ENCODE data around the gene EXOSC2.

The EXOSC2 gene

GRCh38 chr9:130696139-130696650, 2.6 kb downstream of the EXOSC2 start:
- no peak overlapping the region for H3K27ac ChIP-seq (ENCODE audit: insufficient read depth, low read length, poor library complexity, severe bottlenecking)
- no peaks in the 10 kb centered on the region for H3K9me3 ChIP-seq (ENCODE audit: control insufficient read depth, low read length)
- no peak overlapping the region for H3K4me3 ChIP-seq (ENCODE audit: insufficient read depth, low read depth, low read length, poor library complexity, severe bottlenecking)
- DNase-seq: no peak
- no peaks in the 10 kb centered on the region for H3K27me3 ChIP-seq (replicated peaks; ENCODE audit: control insufficient read depth, insufficient read depth, low read length, poor library complexity, severe bottlenecking)
- peaks cover 44% of the 10 kb centered on the region for H3K36me3 ChIP-seq (ENCODE audit: control insufficient read depth, insufficient read depth, low read length)
- peaks cover 12% of the 10 kb centered on the region for H3K4me1 ChIP-seq (ENCODE audit: control insufficient read depth, insufficient read depth, low read length, poor library complexity, severe bottlenecking)

DNA sequence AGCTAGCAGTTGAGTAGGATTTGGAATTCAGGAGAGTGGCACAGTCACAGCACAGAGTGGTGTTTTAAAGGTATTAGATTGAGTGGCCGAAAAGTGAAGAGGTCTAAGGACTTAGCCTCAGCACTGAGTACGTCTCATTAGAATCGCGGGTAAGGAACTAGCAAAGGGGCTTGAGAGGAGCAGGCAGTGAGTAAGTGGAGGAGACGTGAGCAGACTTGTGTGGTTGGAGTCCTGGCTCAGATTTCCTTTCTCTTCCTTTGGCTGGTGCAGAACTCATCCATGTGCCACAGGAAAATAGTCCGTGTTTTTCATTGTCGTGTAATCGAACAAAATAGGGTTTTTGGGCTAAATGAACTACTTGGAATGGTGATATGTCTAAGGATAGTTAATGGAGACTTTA, 3.4 kb downstream of the EXOSC2 start:
- no peak for DNase-seq
- H3K27ac ChIP-seq (ENCODE audit: insufficient read depth, low read length, poor library complexity, severe bottlenecking): no peak overlapping the region
- H3K36me3 ChIP-seq (ENCODE audit: control insufficient read depth, insufficient read depth, low read length): peaks cover 51% of the 10 kb centered on the region

GRCh38 chr9:130698514-130698913, 4.9 kb downstream of the EXOSC2 start:
- peaks cover 66% of the 10 kb centered on the region for H3K36me3 ChIP-seq (ENCODE audit: control insufficient read depth, insufficient read depth, low read length)
- no peaks in the 10 kb centered on the region for H3K27me3 ChIP-seq (replicated peaks; ENCODE audit: control insufficient read depth, insufficient read depth, low read length, poor library complexity, severe bottlenecking)
- H3K27ac ChIP-seq (ENCODE audit: insufficient read depth, low read length, poor library complexity, severe bottlenecking): no peak overlapping the region

More for the DNA sequence above, 3.4 kb downstream of the EXOSC2 start:
- H3K27me3 ChIP-seq (replicated peaks; ENCODE audit: control insufficient read depth, insufficient read depth, low read length, poor library complexity, severe bottlenecking): no peaks in the 10 kb centered on the region
- peaks cover 12% of the 10 kb centered on the region for H3K4me1 ChIP-seq (ENCODE audit: control insufficient read depth, insufficient read depth, low read length, poor library complexity, severe bottlenecking)
- H3K4me3 ChIP-seq (ENCODE audit: insufficient read depth, low read depth, low read length, poor library complexity, severe bottlenecking): no peak overlapping the region
- no peaks in the 10 kb centered on the region for H3K9me3 ChIP-seq (ENCODE audit: control insufficient read depth, low read length)

DNA sequence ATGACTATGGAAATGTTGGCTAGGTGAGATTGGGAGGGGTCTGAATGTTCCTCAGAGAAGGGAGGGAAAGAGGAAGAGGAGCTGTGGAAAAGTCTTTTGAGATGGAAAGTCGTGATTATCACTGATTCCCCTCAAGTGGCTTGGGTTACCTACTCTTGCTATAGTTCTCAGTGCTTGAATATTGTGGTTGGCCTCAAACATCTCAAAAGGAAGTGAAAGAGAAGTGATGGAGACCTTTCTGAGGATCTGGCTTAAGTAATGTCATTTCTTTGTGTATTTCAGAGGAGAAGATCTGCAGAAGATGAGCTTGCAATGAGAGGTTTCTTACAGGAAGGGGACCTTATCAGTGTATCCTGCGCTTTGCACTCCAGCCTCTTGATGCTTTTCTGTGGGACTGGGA, 5.5 kb downstream of the EXOSC2 start:
- DNase-seq: no peak
- Histone ChIP-seq H3K27ac (ENCODE audit: insufficient read depth, low read length, poor library complexity, severe bottlenecking) (no peak overlapping the region), H3K36me3 (ENCODE audit: control insufficient read depth, insufficient read depth, low read length) (peaks cover 71% of the 10 kb centered on the region)

More at GRCh38 chr9:130698514-130698913, 4.9 kb downstream of the EXOSC2 start:
- H3K4me1 ChIP-seq (ENCODE audit: control insufficient read depth, insufficient read depth, low read length, poor library complexity, severe bottlenecking): peaks cover 12% of the 10 kb centered on the region
- H3K4me3 ChIP-seq (ENCODE audit: insufficient read depth, low read depth, low read length, poor library complexity, severe bottlenecking): no peak overlapping the region
- H3K9me3 ChIP-seq (ENCODE audit: control insufficient read depth, low read length): no peaks in the 10 kb centered on the region
- DNase-seq: no peak

DNA sequence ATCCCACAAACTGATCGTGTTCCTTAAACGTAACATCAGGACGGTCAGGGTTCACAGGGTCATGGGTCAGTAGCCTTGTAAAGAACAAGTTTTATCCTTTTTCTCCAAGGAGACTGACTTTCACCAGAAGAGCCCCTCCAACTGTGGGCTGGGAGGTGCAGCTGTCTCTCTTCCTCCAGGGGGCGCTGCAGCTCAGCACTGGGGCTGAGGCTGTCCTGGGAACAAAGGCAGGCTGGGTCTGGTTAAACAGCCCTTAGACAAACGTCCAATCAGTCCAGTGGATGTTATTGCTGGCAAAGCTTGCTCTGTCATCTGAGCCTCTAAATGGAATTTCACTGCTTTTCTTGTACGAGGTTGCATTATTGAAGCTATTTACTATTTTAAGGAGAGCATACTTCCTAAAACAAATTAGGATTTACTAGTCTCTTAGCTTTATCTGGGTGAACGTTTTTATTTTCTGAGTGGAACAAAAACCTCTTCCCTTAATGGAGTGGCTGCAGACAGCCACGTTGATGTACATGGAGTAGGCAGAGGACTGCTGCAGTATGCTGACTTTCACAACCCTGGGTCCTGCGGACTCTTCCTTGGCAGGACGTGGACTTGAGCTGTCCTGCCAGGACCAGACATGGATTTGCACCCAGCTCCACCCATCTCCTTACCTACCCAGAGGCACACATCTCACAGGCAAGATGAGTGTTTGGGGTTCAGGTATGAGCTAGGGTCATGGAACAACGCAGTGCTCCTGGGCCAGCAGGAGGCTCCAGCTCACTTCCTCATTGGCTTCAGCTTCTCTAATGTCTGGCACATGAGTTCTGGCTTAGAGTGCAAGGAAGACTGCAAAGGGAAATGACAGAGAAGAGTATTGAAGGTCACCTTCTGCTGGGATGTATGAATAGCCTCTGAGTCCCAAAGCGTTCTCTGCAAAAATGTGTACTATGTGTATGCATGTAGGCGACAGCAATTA, 7.8 kb downstream of the EXOSC2 start:
- no peaks in the 10 kb centered on the region for H3K4me1 ChIP-seq (ENCODE audit: control insufficient read depth, insufficient read depth, low read length, poor library complexity, severe bottlenecking)
- H3K27me3 ChIP-seq (replicated peaks; ENCODE audit: control insufficient read depth, insufficient read depth, low read length, poor library complexity, severe bottlenecking): no peaks in the 10 kb centered on the region
- peaks cover 70% of the 10 kb centered on the region for H3K36me3 ChIP-seq (ENCODE audit: control insufficient read depth, insufficient read depth, low read length)
- no peak overlapping the region for H3K4me3 ChIP-seq (ENCODE audit: insufficient read depth, low read depth, low read length, poor library complexity, severe bottlenecking)
- DNase-seq: peak; percentile 37 to 57 (median 40)
- H3K27ac ChIP-seq (ENCODE audit: insufficient read depth, low read length, poor library complexity, severe bottlenecking): no peak overlapping the region
- H3K9me3 ChIP-seq (ENCODE audit: control insufficient read depth, low read length): no peaks in the 10 kb centered on the region

More for the DNA sequence above, 5.5 kb downstream of the EXOSC2 start:
- Histone ChIP-seq H3K4me3 (ENCODE audit: insufficient read depth, low read depth, low read length, poor library complexity, severe bottlenecking) (no peak overlapping the region), H3K4me1 (ENCODE audit: control insufficient read depth, insufficient read depth, low read length, poor library complexity, severe bottlenecking) (peaks cover 10% of the 10 kb centered on the region), H3K27me3 (replicated peaks; ENCODE audit: control insufficient read depth, insufficient read depth, low read length, poor library complexity, severe bottlenecking) (no peaks in the 10 kb centered on the region), H3K9me3 (ENCODE audit: control insufficient read depth, low read length) (no peaks in the 10 kb centered on the region)

DNA sequence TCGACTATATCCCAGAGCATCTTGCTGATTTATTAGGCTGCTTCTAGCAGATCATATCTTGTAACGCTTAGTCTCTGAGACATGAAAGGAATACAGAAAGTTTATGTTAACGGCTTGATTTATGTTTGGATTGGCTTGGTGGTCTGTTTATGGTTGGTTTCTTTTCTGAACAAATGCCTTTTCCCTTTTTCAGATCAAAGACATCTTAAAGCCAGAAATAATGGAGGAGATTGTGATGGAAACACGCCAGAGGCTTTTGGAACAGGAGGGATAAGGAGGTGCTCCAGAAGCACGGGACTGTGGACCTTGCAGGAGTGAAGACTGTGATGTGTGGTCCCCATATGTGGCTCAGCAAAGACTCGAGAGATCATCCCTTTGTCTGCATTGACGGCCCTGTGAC, 9.9 kb downstream of the EXOSC2 start:
- Histone ChIP-seq H3K4me1 (ENCODE audit: control insufficient read depth, insufficient read depth, low read length, poor library complexity, severe bottlenecking) (no peaks in the 10 kb centered on the region), H3K36me3 (ENCODE audit: control insufficient read depth, insufficient read depth, low read length) (peaks cover 51% of the 10 kb centered on the region), H3K9me3 (ENCODE audit: control insufficient read depth, low read length) (no peaks in the 10 kb centered on the region), H3K27me3 (replicated peaks; ENCODE audit: control insufficient read depth, insufficient read depth, low read length, poor library complexity, severe bottlenecking) (no peaks in the 10 kb centered on the region), H3K4me3 (ENCODE audit: insufficient read depth, low read depth, low read length, poor library complexity, severe bottlenecking) (no peak overlapping the region), H3K27ac (ENCODE audit: insufficient read depth, low read length, poor library complexity, severe bottlenecking) (no peak overlapping the region)
- no peak for DNase-seq

DNA sequence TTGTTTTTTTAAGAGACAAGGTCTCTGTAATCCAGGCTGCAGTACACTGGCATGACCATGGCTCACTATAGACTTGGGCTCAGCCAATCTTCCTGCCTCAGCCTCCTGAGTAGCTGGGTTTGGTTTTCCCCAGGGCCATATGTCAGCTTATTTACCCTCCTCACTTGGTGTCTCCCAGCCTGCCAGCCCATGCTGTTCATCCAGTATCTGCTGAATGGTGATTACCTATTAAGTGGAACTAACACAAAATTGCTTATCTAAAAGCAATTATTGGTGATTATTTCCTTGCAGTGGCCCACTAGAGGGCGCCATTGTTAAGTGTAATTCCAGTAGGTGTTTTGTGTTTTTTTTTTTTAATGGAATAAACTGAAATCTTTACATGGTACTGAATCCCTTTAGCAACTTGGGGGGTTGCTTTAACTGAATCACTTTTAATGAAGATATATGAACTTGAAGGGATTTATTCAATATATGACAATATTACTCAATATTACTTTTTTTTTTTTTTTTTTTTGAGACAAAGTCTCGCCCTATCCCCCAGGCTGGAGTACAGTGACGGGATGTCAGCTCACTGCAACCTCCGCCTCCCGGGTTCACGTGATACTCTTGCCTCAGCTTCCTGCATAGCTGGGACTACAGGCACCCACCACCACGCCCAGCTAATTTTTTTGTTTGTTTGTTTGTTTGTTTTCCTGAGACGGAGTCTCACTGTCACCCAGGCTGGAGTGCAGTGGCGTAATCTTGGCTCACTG, 13.8 kb downstream of the EXOSC2 start:
- Histone ChIP-seq H3K4me3 (ENCODE audit: insufficient read depth, low read depth, low read length, poor library complexity, severe bottlenecking) (no peak overlapping the region), H3K27ac (ENCODE audit: insufficient read depth, low read length, poor library complexity, severe bottlenecking) (no peak overlapping the region), H3K27me3 (replicated peaks; ENCODE audit: control insufficient read depth, insufficient read depth, low read length, poor library complexity, severe bottlenecking) (no peaks in the 10 kb centered on the region), H3K36me3 (ENCODE audit: control insufficient read depth, insufficient read depth, low read length) (peaks cover 20% of the 10 kb centered on the region), H3K4me1 (ENCODE audit: control insufficient read depth, insufficient read depth, low read length, poor library complexity, severe bottlenecking) (peaks cover 4% of the 10 kb centered on the region), H3K9me3 (ENCODE audit: control insufficient read depth, low read length) (no peaks in the 10 kb centered on the region)
- peak; percentile 29 to 65 (median 40) for DNase-seq

- peaks cover 25% of the 10 kb centered on the region for H3K4me1 ChIP-seq (ENCODE audit: control insufficient read depth, insufficient read depth, low read length, poor library complexity, severe bottlenecking)
- H3K4me3 ChIP-seq (ENCODE audit: insufficient read depth, low read depth, low read length, poor library complexity, severe bottlenecking): no peak overlapping the region
- H3K36me3 ChIP-seq (ENCODE audit: control insufficient read depth, insufficient read depth, low read length): no peaks in the 10 kb centered on the region
- H3K27me3 ChIP-seq (replicated peaks; ENCODE audit: control insufficient read depth, insufficient read depth, low read length, poor library complexity, severe bottlenecking): no peaks in the 10 kb centered on the region
- no peak for DNase-seq
- H3K9me3 ChIP-seq (ENCODE audit: control insufficient read depth, low read length): no peaks in the 10 kb centered on the region
- no peak overlapping the region for H3K27ac ChIP-seq (ENCODE audit: insufficient read depth, low read length, poor library complexity, severe bottlenecking)
Observed at GRCh38 chr9:130710822-130711352, 17.3 kb downstream of the EXOSC2 start.

- Histone ChIP-seq H3K9me3 (ENCODE audit: control insufficient read depth, low read length) (no peaks in the 10 kb centered on the region), H3K27me3 (replicated peaks; ENCODE audit: control insufficient read depth, insufficient read depth, low read length, poor library complexity, severe bottlenecking) (no peaks in the 10 kb centered on the region), H3K36me3 (ENCODE audit: control insufficient read depth, insufficient read depth, low read length) (no peaks in the 10 kb centered on the region), H3K27ac (ENCODE audit: insufficient read depth, low read length, poor library complexity, severe bottlenecking) (no peak overlapping the region), H3K4me1 (ENCODE audit: control insufficient read depth, insufficient read depth, low read length, poor library complexity, severe bottlenecking) (peaks cover 25% of the 10 kb centered on the region), H3K4me3 (ENCODE audit: insufficient read depth, low read depth, low read length, poor library complexity, severe bottlenecking) (no peak overlapping the region)
- no peak for DNase-seq
Observed at GRCh38 chr9:130711469-130711868, 17.9 kb downstream of the EXOSC2 start.
